Loucy (cell line): ENCODE results near the gene WIPI1.

ENCODE experiments used
- EZH2phosphoT487 ChIP-seq: fragments of 200-600 bp; IDR thresholded peaks from 2 replicates; pipeline ENCODE4 v1.6.1; 2018; ENCODE audit warnings: antibody characterized with exemption, mild to moderate bottlenecking, moderate library complexity, borderline replicate concordance
- TF ChIP-seq, protein P1 (sequence below): fragments of 200-600 bp; sonication (generic); conservative IDR thresholded peaks from 2 replicates; pipeline ENCODE4 v1.5.1; 2014; ENCODE audit warnings: mild to moderate bottlenecking, antibody characterized with exemption, low read length

DNA sequence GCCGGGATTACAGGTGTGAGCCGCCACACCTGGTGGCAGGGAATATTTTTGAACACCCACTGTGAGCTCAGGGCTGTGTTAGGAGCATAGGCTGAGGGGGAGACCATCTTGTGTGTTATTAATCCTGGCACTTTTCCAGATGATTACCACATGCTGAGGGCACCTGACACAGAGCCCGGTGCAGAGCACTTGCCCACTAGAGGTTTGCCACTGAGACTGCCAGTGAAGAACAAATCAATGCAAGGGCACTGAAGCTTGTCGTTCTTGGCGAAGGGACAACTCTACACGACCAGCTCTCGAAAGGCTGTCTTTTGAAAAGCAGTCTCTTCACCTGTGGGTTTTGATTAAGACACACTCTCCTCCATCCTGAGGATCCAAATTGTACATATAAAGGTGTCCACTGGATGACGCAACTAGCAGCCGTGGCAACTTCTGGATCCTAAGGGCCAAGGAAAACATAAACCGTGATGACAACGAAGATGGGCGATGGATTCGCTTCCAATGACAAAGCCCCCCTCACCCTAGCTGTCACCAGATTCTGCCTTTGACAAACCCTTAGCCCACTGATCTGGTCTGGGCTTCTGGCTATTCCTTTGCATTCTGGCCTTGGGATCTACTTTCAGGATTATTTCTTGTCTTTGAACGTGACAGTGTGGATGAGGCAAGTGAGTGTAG, 28.7 kb downstream of the WIPI1 start:
- TF ChIP-seq, protein P1, sequence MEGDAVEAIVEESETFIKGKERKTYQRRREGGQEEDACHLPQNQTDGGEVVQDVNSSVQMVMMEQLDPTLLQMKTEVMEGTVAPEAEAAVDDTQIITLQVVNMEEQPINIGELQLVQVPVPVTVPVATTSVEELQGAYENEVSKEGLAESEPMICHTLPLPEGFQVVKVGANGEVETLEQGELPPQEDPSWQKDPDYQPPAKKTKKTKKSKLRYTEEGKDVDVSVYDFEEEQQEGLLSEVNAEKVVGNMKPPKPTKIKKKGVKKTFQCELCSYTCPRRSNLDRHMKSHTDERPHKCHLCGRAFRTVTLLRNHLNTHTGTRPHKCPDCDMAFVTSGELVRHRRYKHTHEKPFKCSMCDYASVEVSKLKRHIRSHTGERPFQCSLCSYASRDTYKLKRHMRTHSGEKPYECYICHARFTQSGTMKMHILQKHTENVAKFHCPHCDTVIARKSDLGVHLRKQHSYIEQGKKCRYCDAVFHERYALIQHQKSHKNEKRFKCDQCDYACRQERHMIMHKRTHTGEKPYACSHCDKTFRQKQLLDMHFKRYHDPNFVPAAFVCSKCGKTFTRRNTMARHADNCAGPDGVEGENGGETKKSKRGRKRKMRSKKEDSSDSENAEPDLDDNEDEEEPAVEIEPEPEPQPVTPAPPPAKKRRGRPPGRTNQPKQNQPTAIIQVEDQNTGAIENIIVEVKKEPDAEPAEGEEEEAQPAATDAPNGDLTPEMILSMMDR: no peak
- no peak for TF ChIP-seq EZH2phosphoT487
